Loucy (cell line): ENCODE results near the gene HUWE1.

Source experiments
- CTCF ChIP-seq: fragments of 200-600 bp; sonication (generic); conservative IDR thresholded peaks from 2 replicates; pipeline ENCODE4 v1.5.1; 2014; ENCODE audit warnings: mild to moderate bottlenecking, antibody characterized with exemption, low read length
- EZH2phosphoT487 ChIP-seq: fragments of 200-600 bp; IDR thresholded peaks from 2 replicates; pipeline ENCODE4 v1.6.1; 2018; ENCODE audit warnings: antibody characterized with exemption, mild to moderate bottlenecking, moderate library complexity, borderline replicate concordance

GRCh38 chrX:53594354-53594753 lies 92.2 kb downstream of the HUWE1 start:
- TF ChIP-seq CTCF (no peak), EZH2phosphoT487 (no peak)
